Gastroesophageal sphincter (tissue), 3 donors: ENCODE data around the gene SF1.

Source experiments
- CTCF ChIP-seq, 4 experiments: fragments of 200-600 bp in 2 of 4; fragments of 450-650 bp in 2 of 4; sonication (generic) in 1 of 4; IDR thresholded peaks; one replicate each; pipeline ENCODE4 v1.5.1; 2017 to 2019; ENCODE audit warnings: antibody characterized with exemption in 4 of 4, mild to moderate bottlenecking in 2 of 4, moderate library complexity in 2 of 4
- EP300 ChIP-seq: sonication (generic); formaldehyde crosslinking; IDR thresholded peaks from one replicate; pipeline ENCODE4 v1.6.1; 2017; ENCODE audit warnings: antibody characterized with exemption, mild to moderate bottlenecking
- POLR2A ChIP-seq, 2 donors: fragments of 450-650 bp; IDR thresholded peaks; one replicate each; pipeline ENCODE4 v1.6.1; 2017; ENCODE audit warnings: antibody characterized with exemption in 2 of 2, mild to moderate bottlenecking in 2 of 2, moderate library complexity in 1 of 2

DNA sequence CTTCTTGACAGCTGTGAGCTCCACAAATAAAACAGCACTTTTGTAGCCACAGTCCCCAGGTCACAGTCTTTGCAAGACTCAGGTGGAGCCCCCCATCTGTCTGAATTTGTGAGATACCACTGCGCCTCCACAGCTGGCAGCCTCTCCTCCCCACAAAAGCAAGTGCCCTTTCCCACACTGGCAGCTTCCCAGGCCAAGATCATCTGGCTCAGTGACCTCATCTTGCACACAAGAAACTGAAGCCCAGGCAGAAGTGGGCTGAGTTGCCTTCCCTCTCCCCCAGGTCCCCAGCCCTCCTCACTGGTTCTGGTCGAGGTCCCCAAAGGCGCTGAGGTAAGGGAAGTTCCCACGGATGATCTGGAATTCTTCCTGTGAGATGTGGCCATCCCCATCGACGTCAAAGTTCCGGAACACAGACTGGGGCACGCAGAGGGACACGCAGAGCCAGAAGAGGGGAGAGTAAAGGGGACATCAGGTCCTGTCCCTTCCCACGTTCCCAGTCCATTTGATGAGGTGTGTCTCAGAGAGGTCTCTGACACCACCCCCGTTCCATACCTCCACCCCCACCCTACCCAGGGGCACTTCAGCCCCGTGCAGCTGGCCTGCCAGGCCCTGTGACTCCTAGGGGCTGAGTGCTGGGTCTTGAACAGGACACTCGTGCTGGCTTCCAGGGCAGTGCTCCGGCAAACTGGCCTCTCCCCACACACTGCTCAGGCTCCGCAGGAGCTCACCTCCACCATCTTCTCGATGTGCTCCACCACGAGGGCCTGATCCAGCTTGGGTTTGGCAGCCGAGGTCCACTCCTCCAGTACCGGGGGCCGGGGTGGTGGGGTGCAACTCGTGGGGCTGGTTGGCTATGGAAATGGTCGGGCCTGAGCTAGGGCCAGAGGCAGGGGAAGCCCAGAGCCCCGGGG, 43.3 kb downstream of the SF1 start:
- TF ChIP-seq POLR2A (IDR thresholded peaks at IDR 0.05), result no peak
- TF ChIP-seq CTCF (IDR thresholded peaks at IDR 0.05), result no peak
- TF ChIP-seq EP300, result no peak
